Measurements from ENCODE around the gene COMMD3. TPM values are rescaled to one million over a fixed set of nuclear protein-coding genes. Genes with fewer than 3 reads are reported as not detected.

The COMMD3 gene
- total and polyA plus RNA-seq, 9 of the 15 experiments (the other 6 are each of a cell fraction or from before 2014, with no cell fraction given), result 50.7 to 217 (median 80.1) TPM

GRCh38 chr10:22320591-22321155 lies 4.5 kb downstream of the COMMD3 start, which contains the start of gene BMI1 (continued):
- no peak for TF ChIP-seq HINFP (tag; conservative IDR thresholded peaks at IDR 0.05; ENCODE audit: low read depth)
- TF ChIP-seq NBN (IDR thresholded peaks at IDR 0.05; ENCODE audit: low read depth), result no peak
- no peak for TF ChIP-seq THAP7 (CRISPR knock-in tag; IDR thresholded peaks at IDR 0.05)
- no peak for TF ChIP-seq TAF1 (IDR thresholded peaks at IDR 0.05; ENCODE audit: control insufficient read depth, extremely low read depth, insufficient read depth, low read length, severe bottlenecking)
- TF ChIP-seq USF1 (CRISPR knock-in tag; IDR thresholded peaks at IDR 0.05), result peak; percentile 32; the same call in 1 of the 2 replicates
- TF ChIP-seq HDAC8 (tag; IDR thresholded peaks at IDR 0.05), result no peak
- peak; percentile 38; the same call in 1 of the 2 replicates for TF ChIP-seq ZBTB7A (IDR thresholded peaks at IDR 0.05; ENCODE audit: borderline replicate concordance, control insufficient read depth, low read depth, low read length)
- TF ChIP-seq ZFP1 (CRISPR knock-in tag; IDR thresholded peaks at IDR 0.05), result no peak
- no peak for TF ChIP-seq DACH1 (IDR thresholded peaks at IDR 0.05; ENCODE audit: partially characterized antibody)
- TF ChIP-seq NFE2 (IDR thresholded peaks at IDR 0.05; ENCODE audit: low read depth), result no peak
- no peak for TF ChIP-seq ZNF124 (CRISPR knock-in tag; IDR thresholded peaks at IDR 0.05)
- no peak for TF ChIP-seq LCOR (CRISPR knock-in tag; IDR thresholded peaks at IDR 0.05)
- no peak for TF ChIP-seq RAD21 (CRISPR knock-in tag; conservative IDR thresholded peaks at IDR 0.05 in 1 of 2, IDR thresholded peaks at IDR 0.05 in 1 of 2)
- no peak for TF ChIP-seq HMG20B (CRISPR knock-in tag; IDR thresholded peaks at IDR 0.05)
- TF ChIP-seq RB1 (IDR thresholded peaks at IDR 0.05; ENCODE audit: low read depth), result peak; percentile 61; the same call in 1 of the 2 replicates
- no peak for TF ChIP-seq RBBP5 (IDR thresholded peaks at IDR 0.05; ENCODE audit: borderline replicate concordance, insufficient read depth, low read length, poor library complexity, severe bottlenecking)
- TF ChIP-seq ARID3B (CRISPR knock-in tag; IDR thresholded peaks at IDR 0.05; ENCODE audit: borderline replicate concordance), result no peak
- no peak for TF ChIP-seq SRSF7 (optimal IDR thresholded peaks at IDR 0.05; ENCODE audit: low read depth, low read length)
- no peak for TF ChIP-seq TAF7 (tag; IDR thresholded peaks at IDR 0.05)
- TF ChIP-seq ZNF655 (CRISPR knock-in tag; IDR thresholded peaks at IDR 0.05), result no peak
- no peak for TF ChIP-seq ELK1 (CRISPR knock-in tag; IDR thresholded peaks at IDR 0.05)
- no peak for TF ChIP-seq MCM3 (IDR thresholded peaks at IDR 0.05)

All from K562 (cell line).